Right lobe of liver (tissue), 6 donors: ENCODE results near the gene APCDD1. TPM values are rescaled to one million over a fixed set of nuclear protein-coding genes. Genes with fewer than 3 reads are reported as not detected.

ENCODE experiments used
- ATAC-seq, 4 donors: fragments of 200-7000 bp; cut with Tn5 transposase; one replicate each; pipeline ENCODE4 v1.9.1; 2020; ENCODE audit warnings: mild to moderate bottlenecking in 4 of 4, moderate library complexity in 4 of 4
- DNase-seq, 3 donors: peaks; one replicate each; pipeline ENCODE4 v3.0.0-alpha.2; 2020
- H3K27ac ChIP-seq, 3 donors: fragments of 200-600 bp; one replicate each; pipeline ENCODE4 v1.8.0; 2022
- H3K27me3 ChIP-seq, 2 donors: fragments of 200-600 bp; one replicate each; pipeline ENCODE4 v1.8.0; 2022
- H3K36me3 ChIP-seq, 4 donors: fragments of 200-600 bp; sonication (generic) in 1 of 4; one replicate each; pipeline versions ENCODE4 v1.5.1 to v1.8.0; 2017 to 2022; ENCODE audit warnings: control low read depth in 1 of 4
- H3K4me1 ChIP-seq, 4 donors: fragments of 200-600 bp; sonication (generic) in 1 of 4; one replicate each; pipeline versions ENCODE4 v1.5.1 to v1.8.0; 2017 to 2022; ENCODE audit warnings: control low read depth in 1 of 4
- H3K4me3 ChIP-seq, 3 donors: fragments of 200-600 bp; one replicate each; pipeline ENCODE4 v1.8.0; 2022
- H3K9me3 ChIP-seq, 4 donors: fragments of 200-600 bp; sonication (generic) in 1 of 4; one replicate each; pipeline versions ENCODE4 v1.5.1 to v1.8.0; 2017 to 2022; ENCODE audit warnings: control low read depth in 1 of 4
- CTCF ChIP-seq, 4 donors: fragments of 200-600 bp in 3 of 4; fragments of 450-650 bp in 1 of 4; IDR thresholded peaks; one replicate each; pipeline versions ENCODE4 v1.5.1 to v1.8.0; 2016 to 2022; ENCODE audit warnings: antibody characterized with exemption in 4 of 4, mild to moderate bottlenecking in 2 of 4
- POLR2A ChIP-seq: fragments of 450-650 bp; IDR thresholded peaks from one replicate; pipeline ENCODE4 v1.6.1; 2017; ENCODE audit warnings: antibody characterized with exemption, mild to moderate bottlenecking
- WGBS: methylation state at CpG from one replicate; pipeline ENCODE4 v1.1.6; 2018; ENCODE audit warnings: low coverage, low lambda C conversion rate; ENCODE audit not compliant: insufficient coverage; ENCODE audit errors: missing lambda C conversion rate; 5-methylcytosine and 5-hydroxymethylcytosine counted together
- intact Hi-C, 2 donors: fragments of 100-400 bp; cut with DNase I; formaldehyde crosslinking; loops; one replicate each; pipeline versions ENCODE4 v1.11.2 to v1.14.1; 2022
- total RNA-seq, 6 experiments: library from RNA; depleted of rRNA in 2 of 6; stranded (reverse); fragments of >200 nt in 2 of 6; fragmentation: NEBNext Ultra II Directional in 3 of 6; extraction: Animal tissue kit (Norgen Biotek cat#: 25700) in 3 of 6; gene quantifications; one replicate each; pipeline versions ENCODE4 v1.1.0 to v1.2.4, GENCODE V29; 2016 to 2023
- donor health status: DM: no; HTN: yes; CAD: no.
- donor health status: DM: no; HTN: no; CAD: no.
- donor health status: DM: no; HTN: no; CAD: no.
- donor health status: DM: no; HTN: yes; CAD: no.
- donor health status: DM: no; HTN: yes; CAD: no.

APCDD1 gene
- total RNA-seq, 6 experiments from 2014 or later = 0.42 to 2.7 (median 0.71) TPM

- Histone ChIP-seq H3K4me1 (peaks cover 0 to 6% (median 0%) of the 10 kb centered on the region in 4 donors), H3K36me3 (no peaks in the 10 kb centered on the region), H3K4me3 (no peak overlapping the region), H3K27me3 (peaks cover 0 to 7% of the 10 kb centered on the region in 2 donors), H3K9me3 (no peaks in the 10 kb centered on the region), H3K27ac (no peak overlapping the region)
- TF ChIP-seq CTCF (IDR thresholded peaks at IDR 0.05) = no peak
- no peak for TF ChIP-seq POLR2A
- 36% methylated on average over 2 of the region's 2 CpGs for WGBS
- intact Hi-C loops = loop anchor here in 1 of 2 donors (5.0 kb wide), 1 partner anchor 49 kb away; no protein-coding TSS in a partner anchor
- ATAC-seq (no peak), DNase-seq (no peak)
Observed at GRCh38 chr18:10450986-10451385, 3.4 kb upstream of the APCDD1 start.

GRCh38 chr18:10453261-10453805, 1.1 kb upstream of the APCDD1 start:
- ATAC-seq = no peak
- Histone ChIP-seq H3K27ac (no peak overlapping the region), H3K9me3 (no peaks in the 10 kb centered on the region), H3K4me1 (peaks cover 0 to 6% (median 0%) of the 10 kb centered on the region in 4 donors), H3K4me3 (no peak overlapping the region), H3K36me3 (no peaks in the 10 kb centered on the region), H3K27me3 (peaks cover 0 to 8% of the 10 kb centered on the region in 2 donors)
- intact Hi-C loops = loop anchor here in 1 of 2 donors (5.0 kb wide), 1 partner anchor 51 kb away; no protein-coding TSS in a partner anchor
- WGBS = 51% methylated on average over 10 of the region's 11 CpGs
- no peak for DNase-seq
- no peak for TF ChIP-seq POLR2A
- no peak for TF ChIP-seq CTCF (IDR thresholded peaks at IDR 0.05)

DNA sequence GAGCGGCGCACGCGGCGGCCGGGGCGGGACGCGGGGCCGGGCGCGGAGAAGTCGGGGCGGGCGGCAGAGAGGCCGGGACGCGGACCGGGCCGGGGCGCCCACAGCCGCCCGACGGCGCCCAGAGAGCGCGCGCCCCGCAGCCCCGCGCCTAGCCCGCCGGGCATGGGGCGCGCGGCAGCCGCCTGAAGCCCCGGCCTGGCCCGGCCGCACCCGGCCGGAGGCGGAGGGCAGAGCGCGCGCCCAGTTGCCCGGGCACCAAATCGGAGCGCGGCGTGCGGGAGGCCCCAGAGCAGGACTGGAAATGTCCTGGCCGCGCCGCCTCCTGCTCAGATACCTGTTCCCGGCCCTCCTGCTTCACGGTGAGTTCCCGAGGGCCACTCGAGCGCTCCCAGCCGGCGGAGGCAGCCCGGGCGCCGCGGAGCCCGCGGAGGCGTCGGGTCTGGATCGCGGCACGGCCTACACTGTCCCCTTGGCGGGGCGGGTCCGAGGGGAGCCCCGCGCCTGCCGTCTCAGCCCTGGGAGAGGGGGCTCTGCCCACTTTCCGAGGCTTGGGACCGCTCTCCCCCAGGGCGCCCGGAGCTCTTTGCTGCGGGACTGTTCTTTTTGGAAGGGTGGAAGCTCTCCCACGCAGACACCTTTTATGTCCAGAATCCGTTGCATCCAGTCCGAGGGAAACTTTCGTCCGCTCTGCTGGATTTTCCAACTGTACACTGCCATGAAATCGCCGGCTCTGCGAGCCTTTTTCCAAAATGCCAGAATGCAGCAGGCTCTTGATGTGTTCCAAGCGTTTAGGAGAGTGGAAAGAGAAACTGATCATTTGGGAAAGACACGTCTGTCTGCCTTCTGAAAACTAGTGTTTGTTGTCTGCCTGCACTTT, 484 bp downstream of the APCDD1 start:
- peak overlapping the region; percentile 32 to 43 (median 38) for H3K4me3 ChIP-seq
- 1% methylated on average over 25 of the region's 94 CpGs for WGBS
- H3K27ac ChIP-seq = no peak overlapping the region
- H3K4me1 ChIP-seq = peaks cover 0 to 6% (median 0%) of the 10 kb centered on the region in 4 donors
- H3K36me3 ChIP-seq = no peaks in the 10 kb centered on the region
- DNase-seq (peak in 1 of 3 donors; percentile 29), ATAC-seq (peak; percentile 12 to 45 (median 37))
- peaks cover 0 to 8% of the 10 kb centered on the region in 2 donors for H3K27me3 ChIP-seq
- intact Hi-C loops = loop anchor here in 1 of 2 donors (5.0 kb wide), 1 partner anchor 53 kb away; no protein-coding TSS in a partner anchor
- no peaks in the 10 kb centered on the region for H3K9me3 ChIP-seq
- TF ChIP-seq CTCF (IDR thresholded peaks at IDR 0.05) (no peak), POLR2A (no peak)

DNA sequence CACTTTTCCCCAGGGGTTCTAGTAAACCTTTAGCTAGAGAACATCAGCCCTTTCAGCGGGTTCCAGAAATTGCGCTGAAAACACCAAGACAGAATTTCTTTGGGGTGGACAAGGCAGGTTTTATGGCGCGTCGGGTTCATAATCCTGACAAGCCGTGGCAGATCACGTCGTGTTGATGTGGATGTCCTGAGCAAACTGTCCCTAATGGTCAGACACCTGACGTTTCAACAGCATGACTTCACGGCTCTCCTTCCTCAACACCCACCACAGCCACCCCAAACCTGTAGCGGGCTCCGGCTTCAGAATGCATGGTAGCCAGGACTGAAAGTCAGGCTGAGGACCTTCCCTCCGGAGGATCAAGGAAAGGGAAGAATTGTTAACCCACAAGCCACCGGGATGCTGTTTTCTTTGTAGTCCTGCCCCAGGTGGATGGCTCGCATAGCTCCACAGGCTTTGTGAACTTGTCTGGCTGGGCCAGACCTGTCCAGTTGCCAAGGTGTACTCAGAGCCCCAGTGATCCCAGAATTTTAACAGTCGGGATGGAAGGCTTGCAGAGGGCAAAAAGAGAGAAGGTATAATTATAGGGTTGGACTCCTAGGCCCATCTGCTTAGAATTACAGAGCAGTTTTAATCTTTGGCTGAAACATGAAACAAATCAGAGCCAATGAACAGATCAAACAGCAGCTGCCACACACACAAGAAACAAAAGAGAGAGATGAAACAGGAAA, 1.5 kb downstream of the APCDD1 start:
- H3K9me3 ChIP-seq = no peaks in the 10 kb centered on the region
- no peak overlapping the region for H3K4me3 ChIP-seq
- WGBS = 15% methylated on average over 10 of the region's 16 CpGs
- H3K27me3 ChIP-seq = peaks cover 0 to 8% of the 10 kb centered on the region in 2 donors
- H3K36me3 ChIP-seq = no peaks in the 10 kb centered on the region
- no peak for TF ChIP-seq POLR2A
- no peak for TF ChIP-seq CTCF (IDR thresholded peaks at IDR 0.05)
- H3K4me1 ChIP-seq = peaks cover 0 to 6% (median 0%) of the 10 kb centered on the region in 4 donors
- ATAC-seq = no peak
- intact Hi-C loops = no loop called here
- H3K27ac ChIP-seq = no peak overlapping the region
- DNase-seq = no peak
